Ovary (tissue), 9 donors: ENCODE results near the gene MACIR. TPM values are rescaled to one million over a fixed set of nuclear protein-coding genes. Genes with fewer than 3 reads are reported as not detected.

Source experiments
- DNase-seq, 5 donors: peaks; one replicate each; pipeline ENCODE4 v3.0.0-alpha.2; 2019 to 2020
- H3K27ac ChIP-seq, 2 donors: fragments of 200-600 bp; one replicate each; pipeline versions ENCODE4 v1.5.1 to v1.8.0; 2019 to 2022
- H3K27me3 ChIP-seq: fragments of 200-600 bp; one replicate; pipeline ENCODE4 v1.8.0; 2022
- H3K36me3 ChIP-seq: fragments of 200-600 bp; sonication (generic); one replicate; pipeline ENCODE4 v1.5.1; 2019
- H3K4me1 ChIP-seq: one replicate; pipeline ENCODE4 v1.8.1; 2013; ENCODE audit warnings: mild to moderate bottlenecking, moderate library complexity; ENCODE audit not compliant: insufficient read depth
- H3K4me3 ChIP-seq: fragments of 200-600 bp; sonication (generic); one replicate; pipeline ENCODE4 v1.5.1; 2017
- H3K9me3 ChIP-seq, 2 donors: fragments of 200-600 bp in 1 of 2; sonication (generic) in 1 of 2; one replicate each; pipeline versions ENCODE4 v1.5.1 to v1.8.1; 2013 to 2019; ENCODE audit warnings: mild to moderate bottlenecking in 1 of 2, moderate library complexity in 1 of 2
- EP300 ChIP-seq: sonication (generic); formaldehyde crosslinking; IDR thresholded peaks from one replicate; pipeline ENCODE4 v1.6.1; 2017; ENCODE audit warnings: antibody characterized with exemption
- POLR2A ChIP-seq: fragments of 450-650 bp; IDR thresholded peaks from one replicate; pipeline ENCODE4 v1.6.1; 2017; ENCODE audit warnings: antibody characterized with exemption, mild to moderate bottlenecking, moderate library complexity
- WGBS, 3 donors: extraction: QIAGEN DNeasy Blood & Tissue Kit in 1 of 3; methylation state at CpG; one replicate each; pipeline versions ENCODE4 v1.1.5 to v1.1.7; 2013 to 2017; 5-methylcytosine and 5-hydroxymethylcytosine counted together
- intact Hi-C, 4 donors: fragments of 100-400 bp; cut with DNase I; formaldehyde crosslinking; loops; one replicate each; pipeline versions ENCODE4 v1.11.0 to v1.15.1; 2022 to 2023
- polyA plus RNA-seq, 2 donors: library from polyadenylated mRNA; stranded (reverse); fragments of 200-250 nt in 1 of 2; fragments of 350-450 nt in 1 of 2; fragmentation: Illumina TruSeq in 1 of 2; extraction: RNeasy Lipid Tissue Mini Kit (QIAGEN cat#74804) in 1 of 2; gene quantifications; one replicate each; pipeline ENCODE4 v1.2.3, GENCODE V29; 2013 to 2014
- total RNA-seq, 7 donors: library from RNA; depleted of rRNA in 2 of 7; stranded (reverse); fragments of >200 nt in 2 of 7; fragmentation: NEBNext Ultra II Directional in 3 of 7; extraction: Animal tissue kit (Norgen Biotek cat#: 25700) in 3 of 7; gene quantifications; one replicate each; pipeline versions ENCODE4 v1.1.0 to v1.2.4, GENCODE V29; 2016 to 2023
- TF ChIP-seq, protein P1 (sequence below), 3 donors: fragments of 450-650 bp in 2 of 3; fragments of 200-600 bp in 1 of 3; IDR thresholded peaks; one replicate each; pipeline versions ENCODE4 v1.5.1 to v1.8.0; 2016 to 2022; ENCODE audit warnings: antibody characterized with exemption in 3 of 3, mild to moderate bottlenecking in 1 of 3
- donor health status: DM: no; HTN: no; CAD: no; lungs with moderate emphysema.
- donor health status: DM: no; HTN: no; CAD: no.
- donor health status: Bipolar disorder and iron deficiency.
- donor health status: DM: yes; HTN: yes; CAD: no.
- donor health status: DM: no; HTN: no; CAD: no.
- donor health status: DM: yes; HTN: yes; CAD: no.

MACIR gene
- total and polyA plus RNA-seq, 9 donors = 3.4 to 7.2 (median 4.3) TPM

DNA sequence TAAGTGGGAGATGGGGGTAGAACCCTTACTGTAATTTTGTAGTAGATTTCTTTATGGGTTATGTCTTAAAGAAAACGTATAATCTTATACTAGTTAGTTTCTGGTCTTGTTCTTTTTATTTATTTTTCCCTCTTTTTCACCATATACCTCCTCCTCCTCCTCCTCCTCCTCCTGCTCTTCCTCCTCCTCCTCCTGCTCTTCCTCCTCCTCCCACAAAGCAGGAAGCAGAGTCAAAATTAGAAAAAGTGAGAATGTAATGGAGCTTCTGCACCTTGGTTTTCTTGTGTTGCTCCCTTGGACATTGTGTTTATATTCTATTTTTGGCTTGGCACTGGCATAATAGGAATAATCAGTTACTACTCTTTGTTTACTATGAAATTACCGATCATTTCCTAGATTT is 4.5 kb downstream of the MACIR start:
- no peak overlapping the region for H3K4me3 ChIP-seq
- no peaks in the 10 kb centered on the region for H3K4me1 ChIP-seq
- no peak for DNase-seq
- 26 to 49% (median 27%) methylated on average over 2 of the region's 2 CpGs for WGBS, 3 donors
- H3K27ac ChIP-seq = no peak overlapping the region
- no peaks in the 10 kb centered on the region for H3K27me3 ChIP-seq
- H3K36me3 ChIP-seq = no peaks in the 10 kb centered on the region
- TF ChIP-seq, protein P1, sequence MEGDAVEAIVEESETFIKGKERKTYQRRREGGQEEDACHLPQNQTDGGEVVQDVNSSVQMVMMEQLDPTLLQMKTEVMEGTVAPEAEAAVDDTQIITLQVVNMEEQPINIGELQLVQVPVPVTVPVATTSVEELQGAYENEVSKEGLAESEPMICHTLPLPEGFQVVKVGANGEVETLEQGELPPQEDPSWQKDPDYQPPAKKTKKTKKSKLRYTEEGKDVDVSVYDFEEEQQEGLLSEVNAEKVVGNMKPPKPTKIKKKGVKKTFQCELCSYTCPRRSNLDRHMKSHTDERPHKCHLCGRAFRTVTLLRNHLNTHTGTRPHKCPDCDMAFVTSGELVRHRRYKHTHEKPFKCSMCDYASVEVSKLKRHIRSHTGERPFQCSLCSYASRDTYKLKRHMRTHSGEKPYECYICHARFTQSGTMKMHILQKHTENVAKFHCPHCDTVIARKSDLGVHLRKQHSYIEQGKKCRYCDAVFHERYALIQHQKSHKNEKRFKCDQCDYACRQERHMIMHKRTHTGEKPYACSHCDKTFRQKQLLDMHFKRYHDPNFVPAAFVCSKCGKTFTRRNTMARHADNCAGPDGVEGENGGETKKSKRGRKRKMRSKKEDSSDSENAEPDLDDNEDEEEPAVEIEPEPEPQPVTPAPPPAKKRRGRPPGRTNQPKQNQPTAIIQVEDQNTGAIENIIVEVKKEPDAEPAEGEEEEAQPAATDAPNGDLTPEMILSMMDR (IDR thresholded peaks at IDR 0.05) = no peak
- no peak for TF ChIP-seq POLR2A
- no peak for TF ChIP-seq EP300
- H3K9me3 ChIP-seq = no peaks in the 10 kb centered on the region
- intact Hi-C loops = no loop called here

DNA sequence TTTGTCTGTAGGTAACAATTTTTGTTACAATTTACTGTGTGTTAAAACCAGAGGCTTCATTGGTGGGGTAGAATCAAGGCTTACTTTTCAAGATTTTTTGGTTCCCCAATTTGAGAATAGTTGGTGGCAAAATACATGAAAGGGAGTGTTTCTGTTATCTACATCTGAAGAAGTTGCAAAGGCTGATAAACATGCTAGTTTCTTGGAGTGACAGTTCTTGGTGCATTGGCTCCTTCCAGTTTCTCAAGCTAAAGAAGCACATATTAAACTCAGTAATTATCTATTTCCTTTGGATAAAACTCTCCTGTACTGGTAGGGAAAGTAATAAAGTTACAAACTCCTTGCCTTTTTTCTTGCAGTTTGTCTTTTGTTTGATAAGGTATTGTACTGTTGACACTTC is 5.9 kb downstream of the MACIR start:
- TF ChIP-seq EP300 (no peak), POLR2A (no peak)
- TF ChIP-seq, protein P1 (IDR thresholded peaks at IDR 0.05) = no peak
- no peak for DNase-seq
- Histone ChIP-seq H3K4me3 (no peak overlapping the region), H3K36me3 (no peaks in the 10 kb centered on the region), H3K9me3 (no peaks in the 10 kb centered on the region), H3K27ac (no peak overlapping the region), H3K27me3 (no peaks in the 10 kb centered on the region), H3K4me1 (peaks cover under 1% of the 10 kb centered on the region)
- intact Hi-C loops = no loop called here

DNA sequence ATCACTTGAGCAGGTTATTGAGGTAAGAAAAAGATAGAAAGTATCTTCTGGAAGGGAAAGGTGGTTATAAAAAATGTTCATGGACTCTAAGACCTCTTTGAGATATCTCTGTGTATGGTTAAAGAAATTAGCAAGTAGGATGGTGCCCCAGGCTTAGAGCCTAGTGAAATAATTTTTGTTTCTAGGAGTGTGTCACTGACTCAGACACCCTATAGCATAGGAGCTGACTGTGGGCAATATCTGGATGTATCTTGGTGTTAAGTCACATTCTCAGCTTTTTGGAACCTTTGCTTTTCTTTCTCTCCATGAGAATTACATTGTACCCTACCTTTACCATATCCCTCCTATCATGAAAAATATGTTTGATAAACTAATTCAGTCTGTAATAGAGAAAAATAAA is 12.0 kb downstream of the MACIR start:
- Histone ChIP-seq H3K27me3 (no peaks in the 10 kb centered on the region), H3K4me3 (no peak overlapping the region), H3K9me3 (no peaks in the 10 kb centered on the region), H3K36me3 (no peaks in the 10 kb centered on the region), H3K4me1 (peaks cover 1% of the 10 kb centered on the region), H3K27ac (no peak overlapping the region)
- no peak for DNase-seq
- TF ChIP-seq EP300 = no peak
- TF ChIP-seq, protein P1 (IDR thresholded peaks at IDR 0.05) = no peak
- TF ChIP-seq POLR2A = no peak
- intact Hi-C loops = no loop called here

DNA sequence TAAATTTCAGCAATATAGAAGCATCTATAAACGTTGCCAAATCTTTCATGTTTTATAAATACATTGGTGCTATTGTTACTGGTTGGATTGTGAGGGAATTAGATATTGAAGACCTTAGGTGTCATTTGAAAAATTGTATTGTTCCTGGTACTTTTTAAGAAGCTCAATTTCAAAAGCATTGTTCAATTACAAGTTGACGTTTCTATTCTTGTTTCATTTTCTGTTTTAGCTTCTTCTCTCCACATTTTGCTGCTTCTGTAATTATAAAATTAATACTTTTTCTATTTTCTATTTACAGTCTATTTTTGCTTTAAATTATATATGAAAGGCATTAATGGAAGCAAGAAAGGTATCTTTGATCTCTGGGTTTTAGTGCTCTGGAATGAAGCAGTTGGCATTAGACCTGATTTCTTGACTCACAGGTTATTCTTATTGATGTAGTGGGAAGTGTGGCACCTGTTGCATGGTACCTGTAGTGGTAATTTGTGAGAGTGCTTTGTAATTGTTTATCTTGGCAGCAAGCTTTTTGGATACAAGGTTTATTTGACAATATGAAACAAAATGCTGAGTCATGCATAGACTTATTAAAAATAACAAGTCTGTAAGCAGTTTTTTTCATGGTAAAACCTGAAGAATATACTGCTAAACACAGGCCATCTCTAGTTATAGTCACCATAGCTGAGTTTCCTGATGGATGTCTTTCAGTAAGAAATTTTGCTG is 13.2 kb downstream of the MACIR start:
- Histone ChIP-seq H3K36me3 (no peaks in the 10 kb centered on the region), H3K4me1 (peaks cover 1% of the 10 kb centered on the region), H3K27ac (no peak overlapping the region), H3K4me3 (no peak overlapping the region), H3K27me3 (no peaks in the 10 kb centered on the region), H3K9me3 (no peaks in the 10 kb centered on the region)
- no peak for DNase-seq
- intact Hi-C loops = no loop called here
- TF ChIP-seq, protein P1 (IDR thresholded peaks at IDR 0.05) = no peak
- no peak for TF ChIP-seq EP300
- TF ChIP-seq POLR2A = no peak
- WGBS, 3 donors = 43 to 53% (median 49%) methylated on average over 2 of the region's 2 CpGs
